Thoracic aorta (tissue), 2 donors: ENCODE data around the gene GTF2F1. TPM values are rescaled to one million over a fixed set of nuclear protein-coding genes. Genes with fewer than 3 reads are reported as not detected.
"Not testable (repeated sequence)": the region's sequence is repeated elsewhere in the genome, so short reads cannot be mapped to it uniquely, and the experiment has no call there.

Experiments
- ATAC-seq: fragments of 150-250 bp; one replicate; pipeline ENCODE4 v1.8.0; 2017; ENCODE audit warnings: low read depth; ENCODE audit not compliant: insufficient number of reproducible peaks, low FRiP score
- DNase-seq: peaks from one replicate; pipeline ENCODE4 v3.0.0-alpha.2; 2020; ENCODE audit warnings: low spot score
- H3K27ac ChIP-seq, 2 donors: fragments of 200-600 bp; sonication (generic); 1 replicate in 1 of 2; 2 replicates in 1 of 2; pipeline ENCODE4 v1.5.1; 2016; ENCODE audit warnings: mild to moderate bottlenecking in 2 of 2, moderate library complexity in 2 of 2
- H3K27me3 ChIP-seq: fragments of 200-600 bp; sonication (generic); replicated peaks from 2 replicates; pipeline ENCODE4 v1.6.0; 2016; ENCODE audit warnings: mild to moderate bottlenecking; ENCODE audit not compliant: insufficient read depth
- H3K36me3 ChIP-seq: fragments of 200-600 bp; sonication (generic); one replicate; pipeline ENCODE4 v1.5.1; 2016
- H3K4me1 ChIP-seq, 2 donors: fragments of 200-600 bp; sonication (generic); 1 replicate in 1 of 2; 2 replicates in 1 of 2; pipeline versions ENCODE4 v1.5.1 to v1.6.0; 2016; ENCODE audit warnings: low read depth in 2 of 2, mild to moderate bottlenecking in 1 of 2; ENCODE audit not compliant: control insufficient read depth in 1 of 2
- H3K4me3 ChIP-seq: fragments of 200-600 bp; sonication (generic); 2 replicates; pipeline ENCODE4 v1.5.1; 2016; ENCODE audit warnings: mild to moderate bottlenecking
- H3K9me3 ChIP-seq: fragments of 200-600 bp; sonication (generic); 2 replicates; pipeline ENCODE4 v1.5.1; 2016
- CTCF ChIP-seq: fragments of 200-600 bp; sonication (generic); IDR thresholded peaks from one replicate; pipeline ENCODE4 v1.5.1; 2019; ENCODE audit warnings: antibody characterized with exemption
- total RNA-seq, 2 donors: library from RNA; depleted of rRNA; stranded (reverse); fragments of >200 nt; gene quantifications; one replicate each; pipeline versions ENCODE4 v1.1.0 to v1.2.3, GENCODE V29; 2016

Gene GTF2F1
- total RNA-seq, 2 donors from 2014 or later: 22.7 to 27.7 TPM

GRCh38 chr19:6352381-6353165 lies 40.4 kb downstream of the GTF2F1 start:
- DNase-seq: no peak
- no peak for ATAC-seq

GRCh38 chr19:6350688-6351087 lies 42.3 kb downstream of the GTF2F1 start:
- no peak for ATAC-seq
- no peak for TF ChIP-seq CTCF
- no peaks in the 10 kb centered on the region for H3K36me3 ChIP-seq

More at GRCh38 chr19:6352381-6353165, 40.4 kb downstream of the GTF2F1 start:
- H3K4me1 ChIP-seq: no peaks in the 10 kb centered on the region
- H3K27me3 ChIP-seq: no peaks in the 10 kb centered on the region
- H3K36me3 ChIP-seq: no peaks in the 10 kb centered on the region
- no peaks in the 10 kb centered on the region for H3K9me3 ChIP-seq
- H3K27ac ChIP-seq: no peak overlapping the region
- no peak overlapping the region for H3K4me3 ChIP-seq
- TF ChIP-seq CTCF: no peak

GRCh38 chr19:6349271-6349670 lies 43.7 kb downstream of the GTF2F1 start:
- not testable (repeated sequence) for H3K4me1 ChIP-seq, H3K9me3 ChIP-seq, ATAC-seq, H3K4me3 ChIP-seq, H3K27me3 ChIP-seq, H3K36me3 ChIP-seq, DNase-seq, H3K27ac ChIP-seq

More at GRCh38 chr19:6350688-6351087, 42.3 kb downstream of the GTF2F1 start:
- no peak overlapping the region for H3K4me3 ChIP-seq
- no peaks in the 10 kb centered on the region for H3K4me1 ChIP-seq
- H3K27me3 ChIP-seq: no peaks in the 10 kb centered on the region
- no peak for DNase-seq
- H3K27ac ChIP-seq: no peak overlapping the region
- no peaks in the 10 kb centered on the region for H3K9me3 ChIP-seq

- no peak overlapping the region for H3K27ac ChIP-seq
- H3K36me3 ChIP-seq: no peaks in the 10 kb centered on the region
- no peaks in the 10 kb centered on the region for H3K4me1 ChIP-seq
- H3K27me3 ChIP-seq: no peaks in the 10 kb centered on the region
- ATAC-seq: no peak
- no peak for TF ChIP-seq CTCF
- no peak for DNase-seq
- no peak overlapping the region for H3K4me3 ChIP-seq
- no peaks in the 10 kb centered on the region for H3K9me3 ChIP-seq
These were observed 49.5 kb downstream of the GTF2F1 start for GRCh38 chr19:6343462-6343861.

- H3K36me3 ChIP-seq: no peaks in the 10 kb centered on the region
- no peak overlapping the region for H3K27ac ChIP-seq
- H3K4me3 ChIP-seq: no peak overlapping the region
- no peaks in the 10 kb centered on the region for H3K27me3 ChIP-seq
- ATAC-seq (no peak), DNase-seq (no peak)
- no peaks in the 10 kb centered on the region for H3K4me1 ChIP-seq
- no peak for TF ChIP-seq CTCF
- no peaks in the 10 kb centered on the region for H3K9me3 ChIP-seq
These were observed 52.3 kb downstream of the GTF2F1 start for GRCh38 chr19:6340493-6341201.
